ENCODE results near the gene KRT6A. TPM values are rescaled to one million over a fixed set of nuclear protein-coding genes. Genes with fewer than 3 reads are reported as not detected.

The KRT6A gene
- total RNA-seq, 1 experiment from 2014 or later = 55.9 TPM

DNA sequence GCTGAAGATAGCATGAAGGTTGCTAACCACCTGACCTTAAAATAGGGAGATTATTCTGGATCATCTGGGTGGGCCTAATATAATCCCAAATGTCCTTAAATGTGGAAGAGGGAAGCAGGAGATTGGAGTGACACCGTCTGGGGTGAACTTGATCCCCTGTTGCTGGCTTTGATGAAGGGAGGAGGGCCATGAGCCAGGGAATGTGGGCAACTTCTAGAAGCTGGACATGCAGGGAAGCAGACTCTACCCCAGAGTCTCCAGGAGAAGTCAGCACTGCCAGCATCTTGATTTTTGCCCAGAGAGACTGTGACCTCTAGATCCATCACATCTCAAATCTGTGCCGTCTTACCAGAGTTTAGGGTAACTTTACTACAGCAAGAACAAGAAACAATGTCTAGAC lies 36.4 kb upstream of the KRT6A start:
- POLR2A ChIA-PET (ENCODE audit: unreplicated experiment) = no interaction called here
- Histone ChIP-seq H3K4me3 (no peak overlapping the region), H2AFZ (no peak overlapping the region), H3K4me2 (no peak overlapping the region), H3F3A (ENCODE audit: insufficient read depth, low read depth) (no peaks in the 10 kb centered on the region), H3K27me3 (ENCODE audit: insufficient read depth, low read depth) (no peaks in the 10 kb centered on the region), H3K79me2 (ENCODE audit: low read depth) (no peaks in the 10 kb centered on the region), H3K27ac (no peak overlapping the region), H3K4me1 (replicated peaks; ENCODE audit: insufficient read depth) (peaks cover 15% of the 10 kb centered on the region), H3K36me3 (ENCODE audit: low read depth) (no peaks in the 10 kb centered on the region), H3K9me3 (ENCODE audit: insufficient read depth, low read depth) (no peaks in the 10 kb centered on the region), H3K9me2 (ENCODE audit: insufficient read depth) (no peaks in the 10 kb centered on the region), H4K20me1 (ENCODE audit: insufficient read depth) (no peaks in the 10 kb centered on the region)
- BruUV-seq (replicated peaks) = no TSS peak
- TF ChIP-seq EZH2 (IDR thresholded peaks at IDR 0.05; ENCODE audit: low read depth) = no peak
- CTCF ChIA-PET = interaction anchor here (0.6 kb wide), 1 partner anchor 22 kb away, joined by 3 read pairs; no protein-coding TSS in a partner anchor
- intact Hi-C loops (cut with micrococcal nuclease; ENCODE audit: unreplicated experiment) = loop anchor here (10.0 kb wide), 1 partner anchor 445 kb away; no protein-coding TSS in a partner anchor
- DNase-seq = no peak

GRCh38 chr12:52528641-52529143 lies 35.6 kb upstream of the KRT6A start:
- CTCF ChIA-PET = no interaction called here
- no peak overlapping the region for H3K27ac ChIP-seq
- intact Hi-C loops (cut with micrococcal nuclease; ENCODE audit: unreplicated experiment) = loop anchor here (10.0 kb wide), 1 partner anchor 446 kb away; no protein-coding TSS in a partner anchor
- no peaks in the 10 kb centered on the region for H3K27me3 ChIP-seq (ENCODE audit: insufficient read depth, low read depth)
- H3K36me3 ChIP-seq (ENCODE audit: low read depth) = no peaks in the 10 kb centered on the region
- H3K9me2 ChIP-seq (ENCODE audit: insufficient read depth) = no peaks in the 10 kb centered on the region
- no peak for TF ChIP-seq EZH2 (IDR thresholded peaks at IDR 0.05; ENCODE audit: low read depth)
- TF ChIP-seq, protein P1, sequence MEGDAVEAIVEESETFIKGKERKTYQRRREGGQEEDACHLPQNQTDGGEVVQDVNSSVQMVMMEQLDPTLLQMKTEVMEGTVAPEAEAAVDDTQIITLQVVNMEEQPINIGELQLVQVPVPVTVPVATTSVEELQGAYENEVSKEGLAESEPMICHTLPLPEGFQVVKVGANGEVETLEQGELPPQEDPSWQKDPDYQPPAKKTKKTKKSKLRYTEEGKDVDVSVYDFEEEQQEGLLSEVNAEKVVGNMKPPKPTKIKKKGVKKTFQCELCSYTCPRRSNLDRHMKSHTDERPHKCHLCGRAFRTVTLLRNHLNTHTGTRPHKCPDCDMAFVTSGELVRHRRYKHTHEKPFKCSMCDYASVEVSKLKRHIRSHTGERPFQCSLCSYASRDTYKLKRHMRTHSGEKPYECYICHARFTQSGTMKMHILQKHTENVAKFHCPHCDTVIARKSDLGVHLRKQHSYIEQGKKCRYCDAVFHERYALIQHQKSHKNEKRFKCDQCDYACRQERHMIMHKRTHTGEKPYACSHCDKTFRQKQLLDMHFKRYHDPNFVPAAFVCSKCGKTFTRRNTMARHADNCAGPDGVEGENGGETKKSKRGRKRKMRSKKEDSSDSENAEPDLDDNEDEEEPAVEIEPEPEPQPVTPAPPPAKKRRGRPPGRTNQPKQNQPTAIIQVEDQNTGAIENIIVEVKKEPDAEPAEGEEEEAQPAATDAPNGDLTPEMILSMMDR (conservative IDR thresholded peaks at IDR 0.05) = no peak
- H3K79me2 ChIP-seq (ENCODE audit: low read depth) = no peaks in the 10 kb centered on the region
- POLR2A ChIA-PET (ENCODE audit: unreplicated experiment) = no interaction called here
- H2AFZ ChIP-seq = no peak overlapping the region
- H3K4me3 ChIP-seq = no peak overlapping the region
- H3F3A ChIP-seq (ENCODE audit: insufficient read depth, low read depth) = no peaks in the 10 kb centered on the region
- peak in 1 of 2 experiments; percentile 11 for DNase-seq
- no TSS peak for BruUV-seq (replicated peaks)
- H3K4me2 ChIP-seq = no peak overlapping the region
- H3K4me1 ChIP-seq (replicated peaks; ENCODE audit: insufficient read depth) = peaks cover 22% of the 10 kb centered on the region
- no peaks in the 10 kb centered on the region for H3K9me3 ChIP-seq (ENCODE audit: insufficient read depth, low read depth)
- H4K20me1 ChIP-seq (ENCODE audit: insufficient read depth) = no peaks in the 10 kb centered on the region

DNA sequence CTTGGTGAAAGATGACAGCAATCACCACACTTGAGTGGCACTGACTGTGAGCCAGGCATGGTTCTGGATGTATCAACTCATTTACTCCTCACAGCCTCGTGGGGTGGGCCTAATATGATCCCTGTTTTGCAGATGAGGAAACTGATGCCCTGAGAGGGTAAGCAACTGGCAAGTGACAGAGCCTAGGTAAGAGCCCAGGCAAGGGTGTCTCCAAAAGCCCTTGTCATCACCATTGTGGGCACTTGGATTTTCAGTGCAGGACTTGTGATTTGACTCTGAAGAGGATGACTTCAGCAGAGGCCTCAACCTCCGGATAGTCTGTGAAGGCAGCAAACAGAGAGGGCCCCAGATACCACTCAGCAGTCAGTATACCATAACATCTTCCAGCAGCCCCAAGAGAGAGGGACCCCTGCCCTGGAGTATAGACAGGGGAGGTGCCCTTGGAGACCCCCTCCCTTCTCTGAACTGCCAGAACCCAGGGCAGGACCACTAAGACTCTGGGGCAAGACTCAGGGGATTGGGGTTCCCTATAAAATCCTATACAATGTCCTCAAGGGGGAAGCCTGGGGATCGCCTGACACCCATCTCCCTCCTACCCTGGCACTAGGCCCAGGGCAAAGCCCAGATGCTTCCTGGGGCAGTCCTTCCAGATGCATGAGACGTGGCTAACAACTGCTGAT lies 34.2 kb upstream of the KRT6A start:
- intact Hi-C loops (cut with micrococcal nuclease; ENCODE audit: unreplicated experiment) = loop anchor here (10.0 kb wide), 1 partner anchor 448 kb away; no protein-coding TSS in a partner anchor
- Histone ChIP-seq H3K9me2 (ENCODE audit: insufficient read depth) (no peaks in the 10 kb centered on the region), H3K9me3 (ENCODE audit: insufficient read depth, low read depth) (no peaks in the 10 kb centered on the region), H3F3A (ENCODE audit: insufficient read depth, low read depth) (peaks cover 9% of the 10 kb centered on the region), H2AFZ (no peak overlapping the region), H3K4me2 (no peak overlapping the region), H3K27me3 (ENCODE audit: insufficient read depth, low read depth) (no peaks in the 10 kb centered on the region), H3K27ac (no peak overlapping the region), H3K36me3 (ENCODE audit: low read depth) (no peaks in the 10 kb centered on the region), H3K79me2 (ENCODE audit: low read depth) (no peaks in the 10 kb centered on the region), H3K4me3 (no peak overlapping the region), H3K4me1 (replicated peaks; ENCODE audit: insufficient read depth) (peaks cover 36% of the 10 kb centered on the region), H4K20me1 (ENCODE audit: insufficient read depth) (no peaks in the 10 kb centered on the region)
- ChIA-PET CTCF (no interaction called here), POLR2A (ENCODE audit: unreplicated experiment) (no interaction called here)
- no peak for TF ChIP-seq EZH2 (IDR thresholded peaks at IDR 0.05; ENCODE audit: low read depth)
- TF ChIP-seq, protein P1 (conservative IDR thresholded peaks at IDR 0.05) = no peak
- DNase-seq = no peak
- BruUV-seq (replicated peaks) = no TSS peak

All from PC-9 (cell line).